Prostate gland (tissue), 2 donors: ENCODE data around the gene ANKRD50. TPM values are rescaled to one million over a fixed set of nuclear protein-coding genes. Genes with fewer than 3 reads are reported as not detected.

Experiments used
- DNase-seq: peaks from one replicate; pipeline ENCODE4 v3.0.0-alpha.2; 2019; ENCODE audit warnings: low spot score
- H3K27ac ChIP-seq, 2 donors: fragments of 200-600 bp; sonication (generic); 2 replicates each; pipeline ENCODE4 v1.5.1; 2017 to 2019
- H3K27me3 ChIP-seq: fragments of 200-600 bp; sonication (generic); replicated peaks from 2 replicates; pipeline ENCODE4 v1.5.1; 2019; ENCODE audit not compliant: insufficient read depth
- H3K36me3 ChIP-seq, 2 donors: fragments of 200-600 bp; sonication (generic); 1 replicate in 1 of 2; 2 replicates in 1 of 2; pipeline versions ENCODE4 v1.5.1 to v1.8.1; 2017 to 2019
- H3K4me1 ChIP-seq: fragments of 200-600 bp; sonication (generic); replicated peaks from 2 replicates; pipeline ENCODE4 v1.5.1; 2019
- H3K4me3 ChIP-seq, 2 donors: fragments of 200-600 bp; sonication (generic); 2 replicates each; pipeline ENCODE4 v1.5.1; 2017 to 2019
- H3K9me3 ChIP-seq: fragments of 200-600 bp; sonication (generic); 2 replicates; pipeline ENCODE4 v1.5.1; 2017
- CTCF ChIP-seq, 4 experiments: fragments of 200-600 bp in 2 of 4; fragments of 450-650 bp in 2 of 4; sonication (generic) in 2 of 4; IDR thresholded peaks; 1 replicate in 3 of 4; 2 replicates in 1 of 4; pipeline ENCODE4 v1.5.1; 2016 to 2019; ENCODE audit warnings: antibody characterized with exemption in 4 of 4, mild to moderate bottlenecking in 2 of 4, moderate library complexity in 2 of 4
- POLR2A ChIP-seq: fragments of 450-650 bp; IDR thresholded peaks from one replicate; pipeline ENCODE4 v1.6.1; 2016; ENCODE audit warnings: antibody characterized with exemption, mild to moderate bottlenecking
- POLR2AphosphoS5 ChIP-seq: sonication (generic); formaldehyde crosslinking; IDR thresholded peaks from one replicate; pipeline ENCODE4 v1.6.1; 2017; ENCODE audit warnings: antibody characterized with exemption
- WGBS: methylation state at CpG from one replicate; pipeline ENCODE4 v1.1.5; 2018; 5-methylcytosine and 5-hydroxymethylcytosine counted together
- intact Hi-C: fragments of 100-400 bp; cut with DNase I; formaldehyde crosslinking; loops from one replicate; pipeline ENCODE4 v1.14.2; 2022
- total RNA-seq, 2 donors: library from RNA; depleted of rRNA; stranded (reverse); fragments of >200 nt; gene quantifications; one replicate each; pipeline ENCODE4 v1.1.0, GENCODE V29; 2016

Gene ANKRD50
- total RNA-seq, 2 donors from 2014 or later, result 28.7 to 33.8 TPM

GRCh38 chr4:124686279-124686678, 26.3 kb downstream of the ANKRD50 start:
- Histone ChIP-seq H3K4me3 (no peak overlapping the region), H3K27ac (no peak overlapping the region), H3K36me3 (no peaks in the 10 kb centered on the region), H3K9me3 (no peaks in the 10 kb centered on the region), H3K4me1 (no peaks in the 10 kb centered on the region), H3K27me3 (no peaks in the 10 kb centered on the region)
- no peak for TF ChIP-seq POLR2A
- no peak for TF ChIP-seq POLR2AphosphoS5
- no peak for TF ChIP-seq CTCF (IDR thresholded peaks at IDR 0.05)
- 86% methylated on average over 5 of the region's 5 CpGs for WGBS
- DNase-seq, result no peak
- intact Hi-C loops, result no loop called here

- H3K27me3 ChIP-seq, result no peaks in the 10 kb centered on the region
- no peak overlapping the region for H3K4me3 ChIP-seq
- no peaks in the 10 kb centered on the region for H3K4me1 ChIP-seq
- H3K27ac ChIP-seq, result no peak overlapping the region
- no peaks in the 10 kb centered on the region for H3K9me3 ChIP-seq
- intact Hi-C loops, result no loop called here
- TF ChIP-seq POLR2A, result no peak
- TF ChIP-seq POLR2AphosphoS5, result no peak
- TF ChIP-seq CTCF (IDR thresholded peaks at IDR 0.05), result no peak
- no peaks in the 10 kb centered on the region for H3K36me3 ChIP-seq
- DNase-seq, result no peak
Measured at GRCh38 chr4:124685851-124686250, 26.7 kb downstream of the ANKRD50 start.

GRCh38 chr4:124684301-124684700, 28.2 kb downstream of the ANKRD50 start:
- DNase-seq, result no peak
- Histone ChIP-seq H3K4me1 (no peaks in the 10 kb centered on the region), H3K27me3 (no peaks in the 10 kb centered on the region), H3K4me3 (no peak overlapping the region), H3K9me3 (no peaks in the 10 kb centered on the region), H3K36me3 (no peaks in the 10 kb centered on the region), H3K27ac (no peak overlapping the region)
- WGBS, result 79% methylated on average over 3 of the region's 3 CpGs
- intact Hi-C loops, result no loop called here
- TF ChIP-seq POLR2AphosphoS5, result no peak
- TF ChIP-seq CTCF (IDR thresholded peaks at IDR 0.05), result no peak
- no peak for TF ChIP-seq POLR2A

GRCh38 chr4:124682384-124682783, 30.1 kb downstream of the ANKRD50 start:
- Histone ChIP-seq H3K9me3 (no peaks in the 10 kb centered on the region), H3K4me3 (no peak overlapping the region), H3K27ac (no peak overlapping the region), H3K27me3 (no peaks in the 10 kb centered on the region), H3K36me3 (no peaks in the 10 kb centered on the region), H3K4me1 (no peaks in the 10 kb centered on the region)
- WGBS, result 94% methylated on average over 2 of the region's 2 CpGs
- DNase-seq, result no peak
- intact Hi-C loops, result no loop called here
- TF ChIP-seq POLR2A, result no peak
- no peak for TF ChIP-seq POLR2AphosphoS5
- no peak for TF ChIP-seq CTCF (IDR thresholded peaks at IDR 0.05)

GRCh38 chr4:124666496-124666895, 46.0 kb downstream of the ANKRD50 start:
- TF ChIP-seq CTCF (IDR thresholded peaks at IDR 0.05), result no peak
- no peak for TF ChIP-seq POLR2A
- no peak for TF ChIP-seq POLR2AphosphoS5
- 90% methylated on average over 2 of the region's 2 CpGs for WGBS

More at GRCh38 chr4:124666496-124666895, 46.0 kb downstream of the ANKRD50 start:
- Histone ChIP-seq H3K4me1 (no peaks in the 10 kb centered on the region), H3K27ac (no peak overlapping the region), H3K36me3 (no peaks in the 10 kb centered on the region), H3K4me3 (no peak overlapping the region), H3K9me3 (no peaks in the 10 kb centered on the region), H3K27me3 (no peaks in the 10 kb centered on the region)
- DNase-seq, result no peak
- intact Hi-C loops, result no loop called here
